HPDE6-E6E7 (cell line): ENCODE data around the gene STX4.

ENCODE experiments used
- DNase-seq: peaks from one replicate; pipeline ENCODE4 v3.0.0; 2011; ENCODE audit warnings: missing footprints; ENCODE audit errors: extremely low spot score

The STX4 gene

DNA sequence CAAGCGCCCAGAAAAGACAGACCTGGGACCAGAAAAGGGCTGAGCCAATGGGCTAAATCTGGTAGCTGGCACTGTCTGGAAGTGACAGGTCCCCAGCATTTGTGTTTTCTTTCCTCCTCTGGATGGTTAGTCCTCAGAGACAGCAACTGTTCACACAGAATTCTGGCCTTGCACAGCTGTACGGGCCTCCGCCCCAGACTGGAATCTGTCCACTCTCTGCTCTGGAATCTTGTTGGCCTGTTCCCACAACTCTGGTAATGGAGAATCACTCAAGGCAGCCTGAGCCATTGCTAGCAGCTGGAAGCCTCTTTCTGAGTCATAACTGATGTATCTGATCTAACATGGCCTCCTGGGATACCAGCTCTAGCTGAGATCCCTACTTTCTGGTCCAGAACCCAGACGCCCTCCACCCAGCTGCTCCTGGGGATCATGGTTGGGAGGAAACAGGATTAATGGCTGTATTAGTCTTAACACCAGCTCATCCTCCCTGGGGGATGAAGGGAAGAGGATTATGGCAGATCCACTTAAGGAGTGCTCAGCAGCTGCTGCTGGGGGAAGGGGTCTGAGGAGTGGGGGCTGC, 31.6 kb downstream of the STX4 start:
- peak; percentile 64 for DNase-seq

- no peak for DNase-seq
Measured at GRCh38 chr16:31067342-31067741, 34.0 kb downstream of the STX4 start.

- no peak for DNase-seq
Measured at GRCh38 chr16:31071861-31072260, 38.5 kb downstream of the STX4 start.

- DNase-seq, result peak; percentile 23
Measured at GRCh38 chr16:31072540-31073141, 39.3 kb downstream of the STX4 start.

DNA sequence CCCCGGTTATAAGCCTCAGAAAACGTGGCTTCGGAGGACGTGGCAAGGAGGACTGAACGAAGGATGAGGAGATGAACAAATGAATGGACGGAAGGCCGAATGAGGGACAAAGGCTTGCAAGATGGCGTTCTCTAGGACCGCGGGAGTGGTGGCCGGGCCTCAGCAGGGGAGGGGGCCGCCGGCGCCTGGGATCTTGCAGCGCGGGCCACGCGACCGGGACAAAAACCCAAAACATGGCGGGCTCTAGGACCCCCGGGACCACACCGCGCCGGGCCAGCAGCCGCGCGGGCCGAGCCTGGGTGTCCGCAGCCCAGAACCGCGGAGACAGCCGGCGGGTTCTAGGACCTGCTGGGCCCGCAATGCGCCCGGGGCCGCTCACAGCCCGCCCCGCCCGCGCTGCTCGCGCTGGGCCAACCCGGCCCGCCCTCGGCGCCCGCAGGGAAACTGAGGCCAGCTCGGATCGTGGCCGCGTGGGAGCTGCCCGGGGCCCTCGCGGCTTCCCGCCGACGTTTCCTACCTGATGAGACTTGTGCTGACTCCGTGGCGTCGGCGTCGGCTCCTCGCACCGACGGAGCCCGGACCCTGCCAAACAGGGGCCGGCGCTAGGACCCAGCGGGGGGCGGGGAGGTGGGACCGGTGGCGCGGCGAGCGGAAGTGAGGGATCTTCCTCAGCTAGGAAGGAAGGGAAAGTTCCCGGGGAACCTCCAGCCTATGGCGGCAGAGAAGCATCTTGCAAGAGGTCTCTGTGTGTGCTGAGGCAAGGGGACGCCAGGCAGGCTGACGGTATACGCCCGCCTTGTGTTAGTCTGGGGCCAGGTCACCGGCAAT, 40.0 kb downstream of the STX4 start:
- peak; percentile 86 for DNase-seq

GRCh38 chr16:31073970-31074813, 40.8 kb downstream of the STX4 start, which contains the start of the genes ZNF646 and ZNF668:
ZNF646 (plus strand) TSS chr16:31074422; CDS start chr16:31076325, 1,903 bp downstream.
ZNF668 (minus strand) TSS chr16:31074240; CDS start chr16:31064459, 9,781 bp downstream.
- DNase-seq, result peak; percentile 98

- DNase-seq, result no peak
Measured at GRCh38 chr16:31074814-31075183, 41.4 kb downstream of the STX4 start.

DNA sequence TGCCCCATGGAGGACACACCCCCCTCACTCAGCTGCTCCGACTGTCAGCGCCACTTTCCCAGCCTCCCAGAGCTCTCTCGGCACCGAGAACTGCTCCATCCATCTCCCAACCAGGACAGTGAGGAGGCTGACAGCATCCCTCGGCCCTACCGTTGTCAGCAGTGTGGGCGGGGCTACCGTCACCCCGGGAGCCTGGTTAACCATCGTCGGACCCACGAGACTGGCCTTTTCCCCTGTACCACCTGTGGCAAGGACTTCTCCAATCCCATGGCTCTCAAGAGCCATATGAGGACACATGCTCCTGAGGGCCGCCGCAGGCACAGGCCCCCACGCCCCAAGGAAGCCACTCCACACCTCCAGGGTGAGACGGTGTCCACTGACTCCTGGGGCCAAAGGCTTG, 43.0 kb downstream of the STX4 start:
- DNase-seq, result no peak

DNA sequence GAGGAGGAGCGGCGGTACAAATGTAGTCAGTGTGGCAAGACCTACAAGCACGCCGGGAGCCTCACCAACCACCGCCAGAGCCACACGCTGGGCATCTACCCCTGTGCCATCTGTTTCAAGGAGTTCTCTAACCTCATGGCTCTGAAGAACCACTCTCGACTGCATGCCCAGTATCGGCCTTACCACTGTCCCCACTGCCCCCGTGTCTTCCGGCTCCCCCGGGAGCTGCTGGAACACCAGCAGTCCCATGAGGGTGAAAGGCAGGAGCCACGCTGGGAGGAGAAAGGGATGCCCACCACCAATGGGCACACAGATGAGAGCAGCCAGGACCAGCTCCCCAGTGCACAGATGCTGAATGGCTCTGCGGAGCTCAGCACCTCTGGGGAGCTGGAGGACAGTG, 43.7 kb downstream of the STX4 start:
- DNase-seq, result no peak

DNA sequence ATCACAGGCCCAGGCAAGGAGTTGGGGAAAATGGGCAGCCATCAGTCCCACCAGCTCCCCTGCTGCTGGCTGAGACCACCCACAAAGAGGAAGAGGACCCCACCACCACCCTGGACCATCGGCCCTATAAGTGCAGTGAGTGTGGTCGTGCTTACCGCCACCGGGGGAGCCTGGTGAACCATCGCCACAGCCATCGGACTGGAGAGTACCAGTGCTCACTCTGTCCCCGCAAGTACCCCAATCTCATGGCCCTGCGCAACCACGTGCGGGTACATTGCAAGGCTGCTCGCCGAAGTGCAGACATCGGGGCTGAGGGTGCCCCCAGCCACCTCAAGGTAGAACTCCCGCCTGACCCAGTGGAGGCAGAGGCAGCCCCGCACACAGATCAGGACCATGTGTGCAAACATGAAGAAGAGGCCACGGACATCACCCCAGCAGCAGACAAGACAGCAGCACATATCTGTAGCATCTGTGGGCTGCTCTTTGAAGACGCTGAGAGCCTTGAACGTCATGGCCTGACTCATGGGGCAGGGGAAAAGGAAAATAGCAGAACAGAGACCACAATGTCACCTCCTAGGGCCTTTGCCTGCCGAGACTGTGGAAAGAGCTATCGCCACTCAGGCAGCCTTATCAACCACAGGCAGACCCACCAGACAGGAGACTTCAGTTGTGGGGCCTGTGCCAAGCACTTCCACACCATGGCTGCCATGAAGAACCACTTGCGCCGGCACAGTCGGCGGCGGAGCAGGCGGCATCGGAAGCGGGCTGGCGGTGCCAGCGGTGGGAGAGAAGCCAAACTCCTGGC, 44.4 kb downstream of the STX4 start:
- no peak for DNase-seq

- no peak for DNase-seq
Measured at GRCh38 chr16:31078597-31079341, 45.4 kb downstream of the STX4 start.

DNA sequence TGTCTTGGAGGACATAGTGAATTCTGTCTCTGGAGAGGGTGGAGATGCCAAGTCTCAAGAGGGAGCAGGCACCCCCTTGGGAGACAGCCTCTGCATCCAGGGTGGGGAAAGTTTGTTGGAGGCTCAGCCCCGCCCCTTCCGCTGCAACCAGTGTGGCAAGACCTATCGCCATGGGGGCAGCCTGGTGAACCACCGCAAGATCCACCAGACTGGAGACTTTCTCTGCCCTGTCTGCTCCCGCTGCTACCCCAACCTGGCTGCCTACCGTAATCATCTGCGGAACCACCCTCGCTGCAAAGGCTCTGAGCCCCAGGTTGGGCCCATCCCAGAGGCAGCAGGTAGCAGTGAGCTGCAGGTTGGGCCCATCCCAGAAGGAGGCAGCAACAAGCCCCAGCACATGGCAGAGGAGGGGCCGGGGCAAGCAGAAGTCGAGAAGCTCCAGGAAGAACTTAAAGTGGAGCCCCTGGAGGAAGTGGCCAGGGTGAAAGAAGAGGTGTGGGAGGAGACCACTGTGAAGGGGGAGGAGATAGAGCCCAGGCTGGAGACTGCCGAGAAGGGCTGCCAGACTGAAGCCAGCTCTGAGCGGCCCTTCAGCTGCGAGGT, 46.1 kb downstream of the STX4 start:
- no peak for DNase-seq

GRCh38 chr16:31080035-31080629, 46.8 kb downstream of the STX4 start:
- DNase-seq, result no peak

DNA sequence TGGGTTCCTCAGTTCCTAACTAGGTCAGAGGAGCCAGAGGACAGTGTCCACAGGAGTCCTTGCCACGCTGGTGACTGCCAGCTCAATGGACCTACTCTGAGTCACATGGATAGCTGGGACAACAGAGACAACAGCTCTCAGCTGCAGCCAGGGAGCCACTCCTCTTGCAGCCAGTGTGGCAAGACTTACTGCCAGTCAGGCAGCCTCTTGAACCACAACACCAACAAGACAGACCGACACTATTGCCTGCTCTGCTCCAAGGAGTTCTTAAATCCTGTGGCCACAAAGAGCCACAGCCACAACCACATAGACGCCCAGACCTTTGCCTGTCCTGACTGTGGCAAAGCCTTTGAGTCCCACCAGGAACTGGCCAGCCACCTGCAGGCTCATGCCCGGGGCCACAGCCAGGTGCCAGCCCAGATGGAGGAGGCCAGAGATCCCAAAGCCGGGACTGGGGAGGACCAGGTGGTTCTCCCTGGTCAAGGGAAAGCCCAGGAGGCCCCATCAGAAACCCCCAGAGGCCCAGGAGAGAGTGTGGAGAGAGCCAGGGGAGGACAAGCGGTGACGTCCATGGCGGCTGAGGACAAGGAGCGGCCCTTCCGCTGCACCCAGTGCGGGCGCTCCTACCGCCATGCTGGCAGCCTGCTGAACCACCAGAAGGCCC, 47.5 kb downstream of the STX4 start:
- DNase-seq, result no peak

- no peak for DNase-seq
Measured at GRCh38 chr16:31081428-31082351, 48.3 kb downstream of the STX4 start.

DNA sequence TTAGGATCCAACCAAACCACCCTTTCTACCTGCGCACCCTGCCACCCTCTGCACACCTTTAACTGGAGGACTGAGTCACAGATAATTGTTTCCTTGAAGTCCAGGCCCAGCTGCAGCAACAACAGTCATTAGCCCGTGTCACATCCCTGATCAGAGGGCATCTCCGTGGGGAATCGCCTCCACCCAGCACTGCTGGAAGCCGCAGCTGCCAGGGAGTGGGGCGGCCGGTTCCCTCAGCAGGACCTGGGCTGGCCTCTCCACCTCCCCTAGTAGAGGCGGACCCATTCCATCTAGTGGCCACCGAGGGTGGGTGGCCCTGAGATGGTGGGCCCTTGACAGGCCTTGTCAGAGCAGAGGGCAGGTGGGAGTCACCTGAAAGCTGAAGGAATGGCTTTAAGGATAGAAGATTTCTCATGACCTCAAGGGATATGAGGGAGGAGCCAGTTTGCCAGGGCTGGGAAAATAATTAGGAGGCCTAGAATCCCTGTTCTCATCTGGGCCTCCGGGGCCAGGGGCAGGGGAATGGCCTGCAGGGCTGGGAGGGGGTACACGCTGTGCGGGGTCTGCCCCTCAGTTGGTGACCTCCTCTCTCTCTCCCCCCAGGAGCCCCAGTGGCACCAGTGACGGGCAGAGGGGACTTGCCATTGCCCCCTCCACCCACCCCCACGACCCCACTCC, 49.1 kb downstream of the STX4 start:
- DNase-seq, result no peak

- no peak for DNase-seq
Measured at GRCh38 chr16:31083081-31083480, 49.7 kb downstream of the STX4 start.
